GM08714 (cell line): ENCODE measurements around the gene TACC3.

Source experiments
- H3K4me3 ChIP-seq: fragments of 200-500 bp; sonication (Bioruptor generic); 2 replicates; pipeline ENCODE4 v1.5.1; 2014; ENCODE audit warnings: mild to moderate bottlenecking, low read length, inconsistent platforms
- ZNF274 ChIP-seq: IDR thresholded peaks from 2 replicates; pipeline ENCODE4 v1.6.1; 2012; ENCODE audit warnings: mild to moderate bottlenecking, low read depth, low read length

TACC3 gene

GRCh38 chr4:1713003-1713851 is 8.1 kb upstream of the TACC3 start:
- peak overlapping the region; percentile 78 for H3K4me3 ChIP-seq
- no peak for TF ChIP-seq ZNF274

GRCh38 chr4:1714303-1715001 is 6.9 kb upstream of the TACC3 start:
- H3K4me3 ChIP-seq: peak overlapping the region; percentile 78; the same call in 1 of the 2 replicates
- no peak for TF ChIP-seq ZNF274

GRCh38 chr4:1715002-1715758 is 6.1 kb upstream of the TACC3 start:
- TF ChIP-seq ZNF274: no peak
- peak overlapping the region; percentile 78; the same call in 1 of the 2 replicates for H3K4me3 ChIP-seq

- no peak overlapping the region for H3K4me3 ChIP-seq
- TF ChIP-seq ZNF274: no peak
Measured at GRCh38 chr4:1716065-1716945, 5.0 kb upstream of the TACC3 start.

DNA sequence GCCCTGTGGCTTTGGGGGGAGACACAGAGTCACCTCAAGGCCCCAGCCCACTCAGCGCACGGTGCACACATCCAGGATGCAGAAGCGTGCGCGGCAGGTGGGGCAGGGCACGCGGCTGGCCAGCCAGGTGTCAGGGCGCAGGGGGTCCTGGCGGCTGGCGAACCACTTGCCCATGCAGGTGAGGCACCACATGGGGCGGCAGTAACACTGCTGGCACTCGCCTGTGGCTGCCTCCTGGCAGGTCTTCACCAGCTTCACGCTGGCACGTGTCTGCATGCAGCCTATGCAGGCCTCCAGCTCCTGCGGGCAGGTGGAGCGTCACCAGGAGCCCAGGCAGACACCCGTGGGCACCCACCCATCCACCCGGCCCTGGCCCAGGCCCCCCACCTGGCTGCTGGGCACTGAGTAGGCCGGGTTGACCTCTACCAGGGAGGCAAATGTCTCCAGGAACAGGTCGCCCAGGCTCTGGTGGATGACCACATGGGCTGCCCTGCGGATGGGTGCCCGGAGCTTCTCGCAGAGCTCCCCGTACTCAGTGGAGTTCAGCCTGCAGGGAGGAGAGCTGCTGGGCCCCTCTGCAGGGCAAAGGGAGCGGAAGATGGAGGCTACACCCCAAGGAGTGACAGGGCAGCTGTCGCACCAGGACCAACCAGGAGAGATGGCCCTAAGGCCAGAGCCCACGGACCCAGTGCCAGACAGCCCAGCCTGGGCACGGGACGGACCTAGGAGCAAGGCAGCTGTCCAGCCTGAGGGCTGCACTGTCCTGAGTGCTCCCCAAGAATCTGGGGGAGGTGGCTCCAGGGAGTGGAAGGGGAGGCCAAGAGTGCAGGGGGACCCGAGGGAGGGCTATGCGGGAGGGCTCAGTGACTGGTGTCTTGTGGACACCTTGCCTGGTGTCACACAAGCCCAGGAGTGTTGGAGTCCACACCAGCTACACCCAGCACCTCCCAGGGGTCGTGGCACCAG is 3.9 kb upstream of the TACC3 start:
- TF ChIP-seq ZNF274: no peak
- H3K4me3 ChIP-seq: no peak overlapping the region

DNA sequence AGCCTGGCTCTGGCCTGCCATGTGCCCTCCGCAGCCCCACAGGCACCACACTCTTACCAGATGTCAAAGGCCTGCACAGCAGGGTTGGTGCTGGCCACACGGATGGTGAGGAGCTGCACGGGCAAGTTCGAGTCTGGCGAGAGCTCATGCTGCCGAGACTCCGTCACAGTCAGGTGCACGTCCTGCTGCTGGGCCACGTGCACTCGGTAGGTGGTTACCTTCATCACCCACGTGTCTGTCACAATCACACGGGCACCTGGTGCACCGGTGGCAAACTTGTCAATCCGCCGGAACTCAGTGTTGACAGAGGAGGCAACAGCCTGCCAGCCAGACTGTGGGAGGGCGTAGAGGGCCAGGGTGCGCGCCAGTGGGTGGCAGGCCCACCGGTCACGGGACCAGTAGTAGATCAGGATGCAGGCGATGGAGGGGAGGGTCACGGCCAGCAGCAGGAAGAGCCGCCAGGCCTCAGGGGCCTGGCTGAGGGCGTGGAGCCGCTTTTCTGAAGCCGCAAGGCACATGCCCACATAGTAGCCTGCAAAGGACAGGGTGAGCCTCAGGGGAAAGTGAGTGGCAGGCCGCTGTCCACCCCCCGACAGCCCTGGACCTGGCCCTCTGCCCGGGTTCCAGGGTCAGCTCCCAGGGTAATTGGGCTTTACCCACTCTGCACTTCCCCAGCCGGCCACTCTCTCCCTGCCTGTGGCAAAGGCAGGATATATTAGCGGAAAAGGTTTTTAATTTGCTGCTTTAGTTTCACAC is 3.0 kb upstream of the TACC3 start:
- H3K4me3 ChIP-seq: no peak overlapping the region
- TF ChIP-seq ZNF274: no peak

GRCh38 chr4:1720163-1720983 is 948 bp upstream of the TACC3 start:
- no peak for TF ChIP-seq ZNF274
- peak overlapping the region; percentile 77 for H3K4me3 ChIP-seq

- H3K4me3 ChIP-seq: peak overlapping the region; percentile 83
- no peak for TF ChIP-seq ZNF274
Measured at GRCh38 chr4:1721666-1722550, 587 bp downstream of the TACC3 start.

- peak overlapping the region; percentile 83 for H3K4me3 ChIP-seq
- TF ChIP-seq ZNF274: no peak
Measured at GRCh38 chr4:1722551-1723118, 1.3 kb downstream of the TACC3 start.

DNA sequence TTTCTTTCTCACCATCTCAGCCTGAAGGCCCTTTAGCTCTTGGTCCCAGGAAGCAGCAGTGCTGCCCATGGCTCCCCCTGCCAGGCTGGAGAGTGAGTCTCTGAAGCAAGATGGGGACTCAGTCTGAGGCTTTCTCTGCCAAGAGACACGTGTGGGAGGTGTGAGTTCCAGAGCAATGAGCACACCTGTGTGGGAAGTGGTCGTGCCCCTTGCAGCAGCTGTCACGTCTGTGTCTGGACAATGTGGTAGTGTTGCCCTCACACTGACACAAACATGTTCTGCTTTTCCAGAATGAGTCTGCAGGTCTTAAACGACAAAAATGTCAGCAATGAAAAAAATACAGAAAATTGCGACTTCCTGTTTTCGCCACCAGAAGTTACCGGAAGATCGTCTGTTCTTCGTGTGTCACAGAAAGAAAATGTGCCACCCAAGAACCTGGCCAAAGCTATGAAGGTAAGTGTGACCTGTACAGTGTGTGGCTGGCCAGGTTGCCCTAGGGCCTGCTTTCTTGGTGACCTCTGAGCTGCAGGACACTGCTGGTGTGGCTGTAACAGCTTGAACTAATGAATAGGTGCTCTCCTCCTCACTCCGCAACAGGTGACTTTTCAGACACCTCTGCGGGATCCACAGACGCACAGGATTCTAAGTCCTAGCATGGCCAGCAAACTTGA is 1.9 kb downstream of the TACC3 start:
- TF ChIP-seq ZNF274: no peak
- peak overlapping the region; percentile 83; the same call in 1 of the 2 replicates for H3K4me3 ChIP-seq
